Mucosa of descending colon (tissue), 3 donors: Measurements from ENCODE around the gene RAPGEFL1. TPM values are rescaled to one million over a fixed set of nuclear protein-coding genes. Genes with fewer than 3 reads are reported as not detected.
"Not testable (repeated sequence)": the region's sequence is repeated elsewhere in the genome, so short reads cannot be mapped to it uniquely, and the experiment has no call there.

Experiments used
- ATAC-seq: fragments of 200-7000 bp; cut with Tn5 transposase; one replicate; pipeline ENCODE4 v1.9.1; 2020; ENCODE audit warnings: mild to moderate bottlenecking, moderate library complexity
- DNase-seq, 3 donors: peaks; one replicate each; pipeline ENCODE4 v3.0.0-alpha.2; 2020
- H3K36me3 ChIP-seq: fragments of 200-600 bp; one replicate; pipeline ENCODE4 v1.8.0; 2021; ENCODE audit warnings: low read depth, mild to moderate bottlenecking
- H3K4me1 ChIP-seq: fragments of 200-600 bp; one replicate; pipeline ENCODE4 v1.8.0; 2021; ENCODE audit warnings: low read depth, mild to moderate bottlenecking
- H3K4me3 ChIP-seq: fragments of 200-600 bp; one replicate; pipeline ENCODE4 v1.8.0; 2021; ENCODE audit warnings: mild to moderate bottlenecking
- H3K9me3 ChIP-seq: fragments of 200-600 bp; one replicate; pipeline ENCODE4 v1.8.0; 2021; ENCODE audit warnings: mild to moderate bottlenecking
- CTCF ChIP-seq: fragments of 200-600 bp; IDR thresholded peaks from one replicate; pipeline ENCODE4 v1.8.0; 2022; ENCODE audit warnings: antibody characterized with exemption, mild to moderate bottlenecking
- intact Hi-C, 2 donors: fragments of 100-400 bp; cut with DNase I in 1 of 2; cut with micrococcal nuclease in 1 of 2; formaldehyde crosslinking; loops; one replicate each; pipeline versions ENCODE4 v1.11.0 to v1.11.1; 2022; cut with DNase I, micrococcal nuclease
- total RNA-seq, 3 donors: library from RNA; stranded (reverse); fragmentation: NEBNext Ultra II Directional in 2 of 3; extraction: Animal tissue kit (Norgen Biotek cat#: 25700) in 2 of 3; gene quantifications; one replicate each; pipeline versions ENCODE4 v1.2.1 to v1.2.4, GENCODE V29; 2021 to 2023
- donor health status: DM: no; HTN: no; CAD: no; lungs with moderate emphysema.
- donor health status: DM: no; HTN: no; CAD: no.
- donor health status: DM: no; HTN: yes; CAD: no.

The RAPGEFL1 gene
- total RNA-seq, 3 donors from 2014 or later = 76.8 to 177 (median 147) TPM

GRCh38 chr17:40218006-40218739 lies 40.9 kb downstream of the RAPGEFL1 start:
- DNase-seq = no peak
- H3K36me3 ChIP-seq = no peaks in the 10 kb centered on the region
- no peak for TF ChIP-seq CTCF
- no peak overlapping the region for H3K4me3 ChIP-seq
- H3K4me1 ChIP-seq = peaks cover 15% of the 10 kb centered on the region
- intact Hi-C loops = no loop called here
- ATAC-seq = no peak
- no peaks in the 10 kb centered on the region for H3K9me3 ChIP-seq

GRCh38 chr17:40218740-40219593 lies 41.7 kb downstream of the RAPGEFL1 start, which contains the start of gene WIPF2:
TSS of gene WIPF2 (plus strand) at chr17:40219304. CDS start at chr17:40256460, 37,156 bp downstream.
- intact Hi-C loops = no loop called here
- TF ChIP-seq CTCF = peak; percentile 74
- ATAC-seq = peak; percentile 100
- Histone ChIP-seq H3K36me3 (no peaks in the 10 kb centered on the region), H3K9me3 (no peaks in the 10 kb centered on the region), H3K4me1 (peaks cover 15% of the 10 kb centered on the region), H3K4me3 (peak within 1 kb of the TSS; percentile 40)
- DNase-seq = peak; percentile 97 to 98 (median 97)

- DNase-seq (peak in 1 of 3 donors; percentile 54), ATAC-seq (peak; percentile 57)
- intact Hi-C loops = no loop called here
- H3K4me1 ChIP-seq = peaks cover 15% of the 10 kb centered on the region
- TF ChIP-seq CTCF = no peak
- no peaks in the 10 kb centered on the region for H3K36me3 ChIP-seq
- H3K9me3 ChIP-seq = no peaks in the 10 kb centered on the region
- peak overlapping the region; percentile 40 for H3K4me3 ChIP-seq
Measured at GRCh38 chr17:40219594-40220338, 42.5 kb downstream of the RAPGEFL1 start.

GRCh38 chr17:40224718-40225550 lies 47.7 kb downstream of the RAPGEFL1 start:
- intact Hi-C loops = no loop called here
- no peaks in the 10 kb centered on the region for H3K9me3 ChIP-seq
- ATAC-seq (no peak), DNase-seq (no peak)
- H3K36me3 ChIP-seq = no peaks in the 10 kb centered on the region
- no peak overlapping the region for H3K4me3 ChIP-seq
- H3K4me1 ChIP-seq = peaks cover 15% of the 10 kb centered on the region
- no peak for TF ChIP-seq CTCF

GRCh38 chr17:40229146-40229545 lies 51.9 kb downstream of the RAPGEFL1 start:
- H3K4me1 ChIP-seq, H3K9me3 ChIP-seq, DNase-seq, ATAC-seq, intact Hi-C loops, H3K4me3 ChIP-seq, H3K36me3 ChIP-seq: not testable (repeated sequence)
